Fibroblast of lung (primary cell): Measurements from ENCODE around the gene ANKAR.

Source experiments
- EZH2 ChIP-seq: IDR thresholded peaks from 2 replicates; pipeline ENCODE4 v1.5.1; 2012; ENCODE audit warnings: low read length, control low read depth, mild to moderate bottlenecking; ENCODE audit errors: missing control alignments
- TF ChIP-seq, protein P1 (sequence below), 2 donors: IDR thresholded peaks in 1 of 2; conservative IDR thresholded peaks in 1 of 2; 1 replicate in 1 of 2; 2 replicates in 1 of 2; pipeline ENCODE4 v1.5.1; 2011 to 2012; ENCODE audit warnings: low read length in 2 of 2, control low read depth in 1 of 2, inconsistent platforms in 1 of 2, low read depth in 1 of 2, mild to moderate bottlenecking in 1 of 2

DNA sequence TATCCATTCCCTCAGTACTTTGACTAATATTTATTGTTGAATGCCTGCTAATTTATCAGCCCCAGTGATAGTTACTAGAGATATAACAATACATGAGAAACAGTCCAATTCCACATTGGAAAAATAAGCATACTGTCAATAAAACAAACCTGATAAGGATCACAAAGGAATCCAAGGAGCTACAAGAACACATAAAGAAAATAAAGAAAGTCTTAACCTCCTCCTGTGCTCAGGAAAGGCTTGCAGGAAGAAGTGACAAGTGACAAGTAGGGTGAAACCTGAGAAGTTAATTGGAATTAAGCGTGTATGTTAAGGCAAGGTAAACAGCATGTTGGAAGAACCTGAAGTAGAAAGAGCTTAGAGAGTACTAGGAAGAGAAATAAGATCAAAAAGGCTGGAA lies 33.5 kb upstream of the ANKAR start:
- TF ChIP-seq, protein P1, sequence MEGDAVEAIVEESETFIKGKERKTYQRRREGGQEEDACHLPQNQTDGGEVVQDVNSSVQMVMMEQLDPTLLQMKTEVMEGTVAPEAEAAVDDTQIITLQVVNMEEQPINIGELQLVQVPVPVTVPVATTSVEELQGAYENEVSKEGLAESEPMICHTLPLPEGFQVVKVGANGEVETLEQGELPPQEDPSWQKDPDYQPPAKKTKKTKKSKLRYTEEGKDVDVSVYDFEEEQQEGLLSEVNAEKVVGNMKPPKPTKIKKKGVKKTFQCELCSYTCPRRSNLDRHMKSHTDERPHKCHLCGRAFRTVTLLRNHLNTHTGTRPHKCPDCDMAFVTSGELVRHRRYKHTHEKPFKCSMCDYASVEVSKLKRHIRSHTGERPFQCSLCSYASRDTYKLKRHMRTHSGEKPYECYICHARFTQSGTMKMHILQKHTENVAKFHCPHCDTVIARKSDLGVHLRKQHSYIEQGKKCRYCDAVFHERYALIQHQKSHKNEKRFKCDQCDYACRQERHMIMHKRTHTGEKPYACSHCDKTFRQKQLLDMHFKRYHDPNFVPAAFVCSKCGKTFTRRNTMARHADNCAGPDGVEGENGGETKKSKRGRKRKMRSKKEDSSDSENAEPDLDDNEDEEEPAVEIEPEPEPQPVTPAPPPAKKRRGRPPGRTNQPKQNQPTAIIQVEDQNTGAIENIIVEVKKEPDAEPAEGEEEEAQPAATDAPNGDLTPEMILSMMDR (conservative IDR thresholded peaks at IDR 0.05 in 1 of 2, IDR thresholded peaks at IDR 0.05 in 1 of 2; ENCODE audit: low read depth in 1 of 2, low read length in 2 of 2), result no peak
- TF ChIP-seq EZH2, result no peak
